HepG2 (cell line): ENCODE results near the gene ERP44. TPM values are rescaled to one million over a fixed set of nuclear protein-coding genes. Genes with fewer than 3 reads are reported as not detected.

Experiments
- ATAC-seq: fragments of 200-7000 bp; cut with Tn5 transposase; 3 replicates; pipeline ENCODE4 v1.9.1; 2020; ENCODE audit warnings: mild to moderate bottlenecking, moderate library complexity
- BruUV-seq: library from RNA; stranded (reverse); fragments of 400-500 nt; replicated peaks from 2 replicates; lab custom pipeline; 2021; lab: Mats Ljungman, UMichigan
- CTCF ChIA-PET: fragments of 300-600 bp; formaldehyde crosslinking; extraction: SDS; loops from one replicate; lab custom pipeline; 2021; ENCODE audit warnings: low total read pairs, inconsistent platforms, low intra/inter-chr PET ratio; lab: Yijun Ruan, JAX
- POLR2A ChIA-PET: fragments of 350-600 bp; sonication (Branson Sonifier 250); formaldehyde crosslinking; loops from one replicate; lab custom pipeline; 2020; ENCODE audit warnings: antibody characterized with exemption, inconsistent platforms; lab: Yijun Ruan, JAX
- DNase-seq: peaks from one replicate; pipeline ENCODE4 v3.0.0-alpha.2; 2015; ENCODE audit warnings: low spot score
- FAIRE-seq: peaks from 3 replicates; lab custom pipeline; 2011; peaks lifted over from hg19 to GRCh38; lab: Jason Lieb, UNC
- H2AFZ ChIP-seq: one replicate; pipeline ENCODE4 v1.6.1; 2011; ENCODE audit warnings: low read length, inconsistent platforms
- H3K27ac ChIP-seq: fragments of 300-600 bp; 3 replicates; pipeline ENCODE4 v1.8.0; 2011; ENCODE audit warnings: mixed run types, mild to moderate bottlenecking, mixed read lengths, low read length, inconsistent platforms; ENCODE audit not compliant: insufficient read depth; ENCODE audit errors: extremely low read length
- H3K27me3 ChIP-seq, 2 experiments: fragments of 200-600 bp in 1 of 2; 2 replicates in 1 of 2; 3 replicates in 1 of 2; pipeline versions ENCODE4 v1.6.0 to v1.8.0; 2011; ENCODE audit warnings: low read length in 2 of 2, mild to moderate bottlenecking in 2 of 2, moderate library complexity in 2 of 2, inconsistent platforms in 1 of 2; ENCODE audit not compliant: insufficient read depth in 2 of 2, control insufficient read depth in 1 of 2
- H3K36me3 ChIP-seq, 2 experiments: fragments of 200-600 bp in 1 of 2; replicated peaks in 1 of 2; 2 replicates in 1 of 2; 3 replicates in 1 of 2; pipeline versions ENCODE4 v1.5.1 to v1.8.0; 2011; ENCODE audit warnings: low read length in 2 of 2, inconsistent platforms in 1 of 2; ENCODE audit not compliant: insufficient read depth in 2 of 2, control insufficient read depth in 1 of 2
- H3K4me1 ChIP-seq: 2 replicates; pipeline ENCODE4 v1.5.1; 2012; ENCODE audit warnings: low read length, inconsistent platforms; ENCODE audit not compliant: insufficient read depth
- H3K4me2 ChIP-seq: 2 replicates; pipeline ENCODE4 v1.6.0; 2011; ENCODE audit warnings: low read depth, low read length, inconsistent platforms
- H3K4me3 ChIP-seq, 3 experiments: fragments of 200-600 bp in 1 of 3; sonication (generic), shearing (Covaris generic) in 1 of 3; replicated peaks in 1 of 3; 2 replicates each; pipeline ENCODE4 v1.5.1; 2011 to 2016; ENCODE audit warnings: low read length in 3 of 3, inconsistent platforms in 2 of 3, low read depth in 2 of 3, mild to moderate bottlenecking in 2 of 3, control low read depth in 1 of 3, mixed read lengths in 1 of 3; ENCODE audit not compliant: insufficient read depth in 1 of 3
- H3K79me2 ChIP-seq: one replicate; pipeline ENCODE4 v1.6.1; 2011; ENCODE audit warnings: low read length, inconsistent platforms; ENCODE audit not compliant: insufficient read depth
- H3K9ac ChIP-seq: 2 replicates; pipeline ENCODE4 v1.6.0; 2011; ENCODE audit warnings: mild to moderate bottlenecking, low read depth, low read length, inconsistent platforms; ENCODE audit not compliant: insufficient read depth
- H3K9me3 ChIP-seq: 2 replicates; pipeline ENCODE4 v1.5.1; 2012; ENCODE audit warnings: mild to moderate bottlenecking, low read length
- H4K20me1 ChIP-seq: 2 replicates; pipeline ENCODE4 v1.6.0; 2011; ENCODE audit warnings: inconsistent platforms, mild to moderate bottlenecking, low read length, moderate library complexity; ENCODE audit not compliant: insufficient read depth
- BCL6 ChIP-seq: IDR thresholded peaks from 2 replicates; pipeline ENCODE4 v1.6.1; 2016; ENCODE audit warnings: missing genetic modification reagents, missing compliant biosample characterization
- CBX1 ChIP-seq: IDR thresholded peaks from one replicate; pipeline ENCODE4 v1.6.1; 2016; ENCODE audit warnings: antibody characterized with exemption, low read depth
- CCDC6 ChIP-seq: sonication (generic); formaldehyde crosslinking; IDR thresholded peaks from 2 replicates; pipeline ENCODE4 v1.8.1; 2022; ENCODE audit warnings: mild to moderate bottlenecking, missing genetic modification reagents, moderate library complexity
- ETV6 ChIP-seq: sonication (generic); formaldehyde crosslinking; conservative IDR thresholded peaks from 2 replicates; pipeline ENCODE4 v1.4.0; 2020; ENCODE audit warnings: missing genetic modification reagents
- FOSL1 ChIP-seq: sonication (generic); formaldehyde crosslinking; IDR thresholded peaks from 2 replicates; pipeline ENCODE4 v1.9.0; 2021; ENCODE audit warnings: missing genetic modification reagents, borderline replicate concordance
- PAX8 ChIP-seq: sonication (generic); formaldehyde crosslinking; IDR thresholded peaks from 2 replicates; pipeline ENCODE4 v1.8.0; 2022; ENCODE audit warnings: mild to moderate bottlenecking, missing genetic modification reagents, borderline replicate concordance
- PPARG ChIP-seq: conservative IDR thresholded peaks from 2 replicates; pipeline ENCODE4 v1.6.1; 2016; ENCODE audit warnings: missing biosample characterization, missing genetic modification reagents
- RFXAP ChIP-seq: sonication (generic); formaldehyde crosslinking; IDR thresholded peaks from 2 replicates; pipeline ENCODE4 v1.4.0; 2020; ENCODE audit warnings: missing genetic modification reagents, borderline replicate concordance
- SRSF9 ChIP-seq: fragments of 200-400 bp; formaldehyde crosslinking; IDR thresholded peaks from 2 replicates; pipeline ENCODE4 v1.6.1; 2018; ENCODE audit warnings: borderline replicate concordance, mild to moderate bottlenecking, low read depth, low read length; ENCODE audit not compliant: insufficient read depth, poor library complexity, severe bottlenecking
- TCF7 ChIP-seq: sonication (generic); IDR thresholded peaks from 2 replicates; pipeline ENCODE4 v1.6.1; 2016; ENCODE audit warnings: antibody characterized with exemption, low read depth
- ZNF546 ChIP-seq: sonication (generic); formaldehyde crosslinking; conservative IDR thresholded peaks from 2 replicates; pipeline ENCODE4 v1.8.1; 2023; ENCODE audit warnings: mild to moderate bottlenecking, missing genetic modification reagents
- ZNF549 ChIP-seq: sonication (generic); formaldehyde crosslinking; IDR thresholded peaks from 2 replicates; pipeline ENCODE4 v1.5.0; 2020; ENCODE audit warnings: missing genetic modification reagents
- ZNF672 ChIP-seq: sonication (generic); formaldehyde crosslinking; IDR thresholded peaks from 2 replicates; pipeline ENCODE4 v1.8.1; 2022; ENCODE audit warnings: missing genetic modification reagents
- ZNF766 ChIP-seq: sonication (generic); formaldehyde crosslinking; IDR thresholded peaks from 2 replicates; pipeline ENCODE4 v1.5.0; 2020; ENCODE audit warnings: missing genetic modification reagents, borderline replicate concordance
- ZNF773 ChIP-seq: sonication (generic); formaldehyde crosslinking; IDR thresholded peaks from 2 replicates; pipeline ENCODE4 v1.4.0; 2020; ENCODE audit warnings: missing genetic modification reagents, borderline replicate concordance
- ZNF839 ChIP-seq: sonication (generic); formaldehyde crosslinking; IDR thresholded peaks from 2 replicates; pipeline ENCODE4 v1.4.0; 2020; ENCODE audit warnings: missing genetic modification reagents, mild to moderate bottlenecking, borderline replicate concordance
- WGBS: methylation state at CpG from one replicate; pipeline ENCODE4 v1.1.6; 2017; ENCODE audit warnings: low lambda C conversion rate; 5-methylcytosine and 5-hydroxymethylcytosine counted together
- in situ Hi-C: cut with HindIII; loops from 2 replicates; pipeline ENCODE4 v1.10.0; 2017; ENCODE audit warnings: low pct_unique_long_range_greater_than_20kb; ENCODE audit not compliant: extremely low pct_ligation_motif_present
- intact Hi-C: fragments of 100-400 bp; cut with micrococcal nuclease; formaldehyde crosslinking; loops from one replicate; pipeline ENCODE4 v1.10.0; 2022; ENCODE audit not compliant: unreplicated experiment
- polyA plus RNA-seq, 8 experiments: library from polyadenylated mRNA; depleted of rRNA in 3 of 8; stranded (reverse) in 7 of 8; unstranded in 1 of 8; fragments of >200 nt; fragmentation: Illumina TruSeq in 4 of 8; extraction: Trizol in 4 of 8; gene quantifications; 2 replicates each; pipeline versions ENCODE4 v1.2.1 to v1.2.3, GENCODE V29; 2011 to 2016; ENCODE audit warnings: low read depth in 4 of 8, missing spikeins in 1 of 8, mixed read lengths in 1 of 8; ENCODE audit not compliant: insufficient read depth in 1 of 8
- total RNA-seq, 5 experiments: library from RNA; depleted of rRNA; stranded (reverse); fragments of >200 nt; fragmentation: Illumina TruSeq; extraction: Trizol; gene quantifications; 2 replicates each; pipeline ENCODE4 v1.2.3, GENCODE V29; 2016; ENCODE audit warnings: low read depth in 1 of 5
- TF ChIP-seq, protein P1 (sequence below): sonication (generic); formaldehyde crosslinking; IDR thresholded peaks from 2 replicates; pipeline ENCODE4 v1.4.0; 2020; ENCODE audit warnings: mild to moderate bottlenecking, missing genetic modification reagents, borderline replicate concordance
- TF ChIP-seq, protein P2 (sequence below): sonication (generic); formaldehyde crosslinking; IDR thresholded peaks from 2 replicates; pipeline ENCODE4 v1.5.0; 2020; ENCODE audit warnings: mild to moderate bottlenecking, low read depth, missing genetic modification reagents, borderline replicate concordance
- TF ChIP-seq, protein P3 (sequence below): sonication (generic); formaldehyde crosslinking; IDR thresholded peaks from 2 replicates; pipeline ENCODE4 v1.8.1; 2023; ENCODE audit warnings: missing genetic modification reagents, mild to moderate bottlenecking, borderline replicate concordance
- TF ChIP-seq, protein P4 (sequence below): sonication (generic); formaldehyde crosslinking; IDR thresholded peaks from 2 replicates; pipeline ENCODE4 v1.5.0; 2020; ENCODE audit warnings: missing genetic modification reagents, mild to moderate bottlenecking, borderline replicate concordance

ERP44 gene
- total and polyA plus RNA-seq, 2 of the 13 experiments (the other 11 are each of a cell fraction or from before 2014, with no cell fraction given): 8.9 to 13.8 TPM

DNA sequence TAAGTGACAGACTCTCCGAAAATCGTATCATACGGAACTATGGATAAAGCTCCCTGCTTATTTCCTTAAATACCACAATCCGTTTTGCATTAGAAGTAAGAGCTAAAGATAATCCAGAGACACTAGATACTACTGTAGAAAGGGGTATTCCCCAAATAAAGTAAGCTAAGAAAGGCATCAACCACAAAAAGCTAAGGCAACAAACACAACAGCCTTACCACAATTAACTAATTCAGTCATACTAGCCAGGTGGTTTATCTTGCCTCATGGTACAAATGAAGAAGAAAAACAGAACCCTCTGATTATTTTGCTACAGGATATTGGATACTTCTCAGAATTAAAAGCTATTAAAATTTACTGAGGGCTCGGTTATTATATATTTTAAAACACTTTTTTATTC lies 14.1 kb downstream of the ERP44 start:
- in situ Hi-C loops (no loop called here), intact Hi-C loops (no loop called here)
- Histone ChIP-seq H3K36me3 (no peaks in the 10 kb centered on the region), H2AFZ (no peak overlapping the region), H3K9ac (no peak overlapping the region), H3K27ac (no peak overlapping the region), H3K79me2 (peaks cover 80% of the 10 kb centered on the region), H3K4me1 (no peaks in the 10 kb centered on the region; the same call in 1 of the 2 replicates), H3K4me3 (no peak overlapping the region), H3K4me2 (no peak overlapping the region), H3K9me3 (no peaks in the 10 kb centered on the region), H3K27me3 (no peaks in the 10 kb centered on the region), H4K20me1 (peaks cover 3% of the 10 kb centered on the region; the same call in 1 of the 2 replicates)
- POLR2A ChIA-PET: no interaction called here
- no peak for ATAC-seq
- DNase-seq: no peak
- BruUV-seq: no TSS peak
- WGBS: 97% methylated on average over 5 of the region's 5 CpGs
- no peak for FAIRE-seq
- TF ChIP-seq ZNF766 (CRISPR knock-in tag): no peak
- TF ChIP-seq BCL6: no peak
- TF ChIP-seq, protein P1, sequence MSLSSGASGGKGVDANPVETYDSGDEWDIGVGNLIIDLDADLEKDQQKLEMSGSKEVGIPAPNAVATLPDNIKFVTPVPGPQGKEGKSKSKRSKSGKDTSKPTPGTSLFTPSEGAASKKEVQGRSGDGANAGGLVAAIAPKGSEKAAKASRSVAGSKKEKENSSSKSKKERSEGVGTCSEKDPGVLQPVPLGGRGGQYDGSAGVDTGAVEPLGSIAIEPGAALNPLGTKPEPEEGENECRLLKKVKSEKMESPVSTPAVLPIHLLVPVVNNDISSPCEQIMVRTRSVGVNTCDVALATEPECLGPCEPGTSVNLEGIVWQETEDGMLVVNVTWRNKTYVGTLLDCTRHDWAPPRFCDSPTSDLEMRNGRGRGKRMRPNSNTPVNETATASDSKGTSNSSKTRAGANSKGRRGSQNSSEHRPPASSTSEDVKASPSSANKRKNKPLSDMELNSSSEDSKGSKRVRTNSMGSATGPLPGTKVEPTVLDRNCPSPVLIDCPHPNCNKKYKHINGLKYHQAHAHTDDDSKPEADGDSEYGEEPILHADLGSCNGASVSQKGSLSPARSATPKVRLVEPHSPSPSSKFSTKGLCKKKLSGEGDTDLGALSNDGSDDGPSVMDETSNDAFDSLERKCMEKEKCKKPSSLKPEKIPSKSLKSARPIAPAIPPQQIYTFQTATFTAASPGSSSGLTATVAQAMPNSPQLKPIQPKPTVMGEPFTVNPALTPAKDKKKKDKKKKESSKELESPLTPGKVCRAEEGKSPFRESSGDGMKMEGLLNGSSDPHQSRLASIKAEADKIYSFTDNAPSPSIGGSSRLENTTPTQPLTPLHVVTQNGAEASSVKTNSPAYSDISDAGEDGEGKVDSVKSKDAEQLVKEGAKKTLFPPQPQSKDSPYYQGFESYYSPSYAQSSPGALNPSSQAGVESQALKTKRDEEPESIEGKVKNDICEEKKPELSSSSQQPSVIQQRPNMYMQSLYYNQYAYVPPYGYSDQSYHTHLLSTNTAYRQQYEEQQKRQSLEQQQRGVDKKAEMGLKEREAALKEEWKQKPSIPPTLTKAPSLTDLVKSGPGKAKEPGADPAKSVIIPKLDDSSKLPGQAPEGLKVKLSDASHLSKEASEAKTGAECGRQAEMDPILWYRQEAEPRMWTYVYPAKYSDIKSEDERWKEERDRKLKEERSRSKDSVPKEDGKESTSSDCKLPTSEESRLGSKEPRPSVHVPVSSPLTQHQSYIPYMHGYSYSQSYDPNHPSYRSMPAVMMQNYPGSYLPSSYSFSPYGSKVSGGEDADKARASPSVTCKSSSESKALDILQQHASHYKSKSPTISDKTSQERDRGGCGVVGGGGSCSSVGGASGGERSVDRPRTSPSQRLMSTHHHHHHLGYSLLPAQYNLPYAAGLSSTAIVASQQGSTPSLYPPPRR (CRISPR knock-in tag): no peak
- TF ChIP-seq RFXAP (CRISPR knock-in tag): no peak
- TF ChIP-seq CCDC6 (CRISPR knock-in tag): no peak
- TF ChIP-seq FOSL1 (CRISPR knock-in tag): no peak
- no peak for TF ChIP-seq PPARG
- TF ChIP-seq, protein P2, sequence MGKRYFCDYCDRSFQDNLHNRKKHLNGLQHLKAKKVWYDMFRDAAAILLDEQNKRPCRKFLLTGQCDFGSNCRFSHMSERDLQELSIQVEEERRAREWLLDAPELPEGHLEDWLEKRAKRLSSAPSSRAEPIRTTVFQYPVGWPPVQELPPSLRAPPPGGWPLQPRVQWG (CRISPR knock-in tag): no peak
- no peak for TF ChIP-seq ZNF546 (CRISPR knock-in tag)
- no peak for TF ChIP-seq PAX8 (CRISPR knock-in tag)
- no peak for TF ChIP-seq ZNF672 (CRISPR knock-in tag)
- no peak for TF ChIP-seq SRSF9
- TF ChIP-seq ZNF773: no peak
- TF ChIP-seq, protein P3, sequence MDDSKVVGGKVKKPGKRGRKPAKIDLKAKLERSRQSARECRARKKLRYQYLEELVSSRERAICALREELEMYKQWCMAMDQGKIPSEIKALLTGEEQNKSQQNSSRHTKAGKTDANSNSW (CRISPR knock-in tag): no peak
- no peak for TF ChIP-seq TCF7
- no peak for TF ChIP-seq ETV6 (CRISPR knock-in tag)
- no peak for TF ChIP-seq ZNF839 (CRISPR knock-in tag)
- TF ChIP-seq, protein P4, sequence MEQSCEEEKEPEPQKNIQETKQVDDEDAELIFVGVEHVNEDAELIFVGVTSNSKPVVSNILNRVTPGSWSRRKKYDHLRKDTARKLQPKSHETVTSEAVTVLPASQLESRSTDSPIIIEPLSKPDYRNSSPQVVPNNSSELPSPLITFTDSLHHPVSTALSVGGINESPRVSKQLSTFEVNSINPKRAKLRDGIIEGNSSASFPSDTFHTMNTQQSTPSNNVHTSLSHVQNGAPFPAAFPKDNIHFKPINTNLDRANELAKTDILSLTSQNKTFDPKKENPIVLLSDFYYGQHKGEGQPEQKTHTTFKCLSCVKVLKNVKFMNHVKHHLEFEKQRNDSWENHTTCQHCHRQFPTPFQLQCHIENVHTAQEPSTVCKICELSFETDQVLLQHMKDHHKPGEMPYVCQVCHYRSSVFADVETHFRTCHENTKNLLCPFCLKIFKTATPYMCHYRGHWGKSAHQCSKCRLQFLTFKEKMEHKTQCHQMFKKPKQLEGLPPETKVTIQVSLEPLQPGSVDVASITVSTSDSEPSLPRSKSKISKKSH (CRISPR knock-in tag): no peak
- TF ChIP-seq CBX1: no peak
- TF ChIP-seq ZNF549 (CRISPR knock-in tag): no peak
- CTCF ChIA-PET: no interaction called here
